ENCODE results near the gene RAB3C. TPM values are rescaled to one million over a fixed set of nuclear protein-coding genes. Genes with fewer than 3 reads are reported as not detected.
A peak's percentile ranks its signal among the peaks of the same experiment; 100 is the strongest.

The RAB3C gene
- total RNA-seq, 4 donors from 2014 or later = 1.1 to 2.7 (median 1.2) TPM; not detected in 1

GRCh38 chr5:58739051-58739450, 156.2 kb downstream of the RAB3C start:
- no peak for TF ChIP-seq CTCF (IDR thresholded peaks at IDR 0.05)
- no peak for TF ChIP-seq POLR2A (IDR thresholded peaks at IDR 0.05)
- no peak for DNase-seq
- no peaks in the 10 kb centered on the region for H3K9me3 ChIP-seq
- H3K4me3 ChIP-seq = no peak overlapping the region
- H3K27me3 ChIP-seq = no peaks in the 10 kb centered on the region
- no peak overlapping the region for H3K27ac ChIP-seq
- no peaks in the 10 kb centered on the region for H3K4me1 ChIP-seq
- no peaks in the 10 kb centered on the region for H3K36me3 ChIP-seq

- Histone ChIP-seq H3K4me1 (no peaks in the 10 kb centered on the region), H3K4me3 (no peak overlapping the region), H3K27me3 (no peaks in the 10 kb centered on the region), H3K36me3 (no peaks in the 10 kb centered on the region), H3K27ac (no peak overlapping the region), H3K9me3 (no peaks in the 10 kb centered on the region)
- DNase-seq = no peak
- TF ChIP-seq CTCF (IDR thresholded peaks at IDR 0.05) = no peak
- TF ChIP-seq POLR2A (IDR thresholded peaks at IDR 0.05) = no peak
Observed at GRCh38 chr5:58740956-58741355, 158.1 kb downstream of the RAB3C start.

- no peak for TF ChIP-seq CTCF (IDR thresholded peaks at IDR 0.05)
- no peak for TF ChIP-seq POLR2A (IDR thresholded peaks at IDR 0.05)
- no peak for DNase-seq
Observed at GRCh38 chr5:58745350-58745749, 162.5 kb downstream of the RAB3C start.

GRCh38 chr5:58746321-58746720, 163.4 kb downstream of the RAB3C start:
- no peak for DNase-seq
- TF ChIP-seq CTCF (IDR thresholded peaks at IDR 0.05) (no peak), POLR2A (IDR thresholded peaks at IDR 0.05) (no peak)
- Histone ChIP-seq H3K27ac (no peak overlapping the region), H3K9me3 (no peaks in the 10 kb centered on the region), H3K4me1 (no peaks in the 10 kb centered on the region), H3K27me3 (no peaks in the 10 kb centered on the region), H3K36me3 (no peaks in the 10 kb centered on the region), H3K4me3 (no peak overlapping the region)

More at GRCh38 chr5:58745350-58745749, 162.5 kb downstream of the RAB3C start:
- no peaks in the 10 kb centered on the region for H3K9me3 ChIP-seq
- no peaks in the 10 kb centered on the region for H3K36me3 ChIP-seq
- no peaks in the 10 kb centered on the region for H3K4me1 ChIP-seq
- H3K4me3 ChIP-seq = no peak overlapping the region
- no peaks in the 10 kb centered on the region for H3K27me3 ChIP-seq
- H3K27ac ChIP-seq = no peak overlapping the region

- Histone ChIP-seq H3K27ac (no peak overlapping the region), H3K4me1 (no peaks in the 10 kb centered on the region), H3K36me3 (no peaks in the 10 kb centered on the region), H3K9me3 (no peaks in the 10 kb centered on the region), H3K27me3 (no peaks in the 10 kb centered on the region), H3K4me3 (no peak overlapping the region)
- DNase-seq = no peak
- no peak for TF ChIP-seq CTCF (IDR thresholded peaks at IDR 0.05)
- TF ChIP-seq POLR2A (IDR thresholded peaks at IDR 0.05) = no peak
Observed at GRCh38 chr5:58750036-58750435, 167.2 kb downstream of the RAB3C start.

- no peaks in the 10 kb centered on the region for H3K27me3 ChIP-seq
- H3K36me3 ChIP-seq = no peaks in the 10 kb centered on the region
- TF ChIP-seq POLR2A (IDR thresholded peaks at IDR 0.05) (no peak), CTCF (IDR thresholded peaks at IDR 0.05) (no peak)
- no peak overlapping the region for H3K27ac ChIP-seq
- no peaks in the 10 kb centered on the region for H3K9me3 ChIP-seq
- peak in 1 of 3 donors; percentile 49 for DNase-seq
- H3K4me1 ChIP-seq = no peaks in the 10 kb centered on the region
- no peak overlapping the region for H3K4me3 ChIP-seq
Observed at GRCh38 chr5:58751222-58751837, 168.5 kb downstream of the RAB3C start.

All from Peyer's patch (tissue), 4 donors.